HUES64 (cell line): Measurements from ENCODE around the gene MYO5B.

Experiments
- H3K27ac ChIP-seq: 2 replicates; pipeline ENCODE4 v1.7.0; 2013; ENCODE audit warnings: low read depth, low read length, inconsistent platforms
- H3K27me3 ChIP-seq: 2 replicates; pipeline ENCODE4 v1.6.1; 2013; ENCODE audit warnings: mild to moderate bottlenecking, low read length; ENCODE audit not compliant: insufficient read depth
- H3K36me3 ChIP-seq: 2 replicates; pipeline ENCODE4 v1.6.1; 2013; ENCODE audit warnings: mild to moderate bottlenecking, low read length; ENCODE audit not compliant: insufficient read depth
- H3K4me1 ChIP-seq: 2 replicates; pipeline ENCODE4 v1.6.1; 2013; ENCODE audit warnings: mild to moderate bottlenecking, low read length, moderate library complexity; ENCODE audit not compliant: insufficient read depth
- H3K4me3 ChIP-seq: 2 replicates; pipeline ENCODE4 v1.5.1; 2013; ENCODE audit warnings: mild to moderate bottlenecking, low read length, moderate library complexity
- H3K9ac ChIP-seq: 2 replicates; pipeline ENCODE4 v1.6.1; 2013; ENCODE audit warnings: mild to moderate bottlenecking, low read depth, low read length
- H3K9me3 ChIP-seq: 2 replicates; pipeline ENCODE4 v1.6.1; 2013; ENCODE audit warnings: low read depth, low read length; ENCODE audit not compliant: insufficient read depth
- WGBS: fragments of 150-250, 120-280 bp; methylation state at CpG from one replicate; pipeline ENCODE4 v1.1.7; 2013; ENCODE audit warnings: missing lambda C conversion rate; 5-methylcytosine and 5-hydroxymethylcytosine counted together

MYO5B gene

DNA sequence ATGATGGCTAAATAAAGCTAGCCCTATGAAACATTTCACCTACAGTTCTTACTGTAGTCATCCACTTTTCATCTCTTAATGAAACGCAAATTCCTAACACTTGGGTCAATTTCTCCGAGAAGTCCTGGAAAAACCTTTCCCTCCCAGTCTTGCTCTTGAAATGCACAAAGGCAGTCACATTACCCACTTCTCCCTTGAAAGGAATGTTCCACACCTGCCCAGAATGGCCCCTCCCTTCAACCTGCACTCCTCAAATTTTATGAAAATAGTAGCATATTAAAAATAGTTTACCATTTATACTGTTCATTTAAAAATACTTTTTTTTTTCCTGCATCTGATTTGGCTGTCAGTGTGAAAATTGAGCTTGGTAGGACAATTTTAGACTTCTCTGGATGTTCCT, 316.9 kb downstream of the MYO5B start:
- 92% methylated on average over 2 of the region's 2 CpGs for WGBS
- Histone ChIP-seq H3K27me3 (no peaks in the 10 kb centered on the region), H3K9me3 (no peaks in the 10 kb centered on the region), H3K9ac (no peak overlapping the region), H3K4me1 (no peaks in the 10 kb centered on the region), H3K36me3 (no peaks in the 10 kb centered on the region), H3K4me3 (no peak overlapping the region), H3K27ac (no peak overlapping the region)

DNA sequence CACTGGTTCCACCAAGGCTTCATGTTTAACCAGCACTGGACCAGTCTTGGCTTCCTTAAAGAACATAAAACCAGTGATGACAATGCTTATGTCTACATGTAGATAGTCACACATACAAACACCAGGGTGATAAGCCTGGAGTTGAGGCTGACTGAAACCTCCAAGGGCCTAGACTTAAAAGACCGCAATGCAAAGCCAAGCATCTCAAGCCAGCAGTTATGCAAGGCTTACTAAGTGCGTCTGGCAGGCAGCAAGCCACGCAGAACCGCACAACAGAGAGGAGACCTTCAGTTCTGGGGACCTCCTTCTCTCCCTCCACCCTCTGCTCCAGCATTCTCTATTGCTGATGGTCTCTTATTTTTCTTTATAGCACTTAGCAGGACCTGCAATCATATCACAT, 318.4 kb downstream of the MYO5B start:
- H3K4me3 ChIP-seq, result no peak overlapping the region
- 94% methylated on average over 4 of the region's 4 CpGs for WGBS
- H3K36me3 ChIP-seq, result no peaks in the 10 kb centered on the region
- H3K27me3 ChIP-seq, result no peaks in the 10 kb centered on the region
- no peaks in the 10 kb centered on the region for H3K4me1 ChIP-seq
- no peaks in the 10 kb centered on the region for H3K9me3 ChIP-seq
- H3K9ac ChIP-seq, result no peak overlapping the region
- H3K27ac ChIP-seq, result no peak overlapping the region

DNA sequence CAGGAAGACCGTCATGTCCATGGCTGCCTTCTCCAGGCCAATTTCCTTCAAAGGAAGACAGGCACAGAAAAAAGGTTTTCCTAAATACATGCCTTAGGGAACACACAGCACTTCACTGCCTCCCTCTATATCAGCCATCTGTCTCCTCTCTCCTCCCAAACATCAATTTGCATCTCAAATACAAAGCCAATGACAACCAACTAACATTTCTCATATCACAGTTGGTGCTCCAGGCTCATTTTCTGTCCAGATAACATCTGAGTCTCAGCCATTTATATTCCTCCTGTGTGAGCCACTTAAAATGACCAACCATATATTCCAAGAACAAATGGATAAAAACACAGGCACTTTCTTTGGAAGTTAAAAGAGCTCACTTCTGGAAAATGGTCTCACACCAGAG, 319.2 kb downstream of the MYO5B start:
- H3K27ac ChIP-seq, result no peak overlapping the region
- no peaks in the 10 kb centered on the region for H3K27me3 ChIP-seq
- no peaks in the 10 kb centered on the region for H3K4me1 ChIP-seq
- 77% methylated on average over 1 of the region's 1 CpG for WGBS
- H3K9ac ChIP-seq, result no peak overlapping the region
- no peak overlapping the region for H3K4me3 ChIP-seq
- H3K9me3 ChIP-seq, result no peaks in the 10 kb centered on the region
- no peaks in the 10 kb centered on the region for H3K36me3 ChIP-seq

DNA sequence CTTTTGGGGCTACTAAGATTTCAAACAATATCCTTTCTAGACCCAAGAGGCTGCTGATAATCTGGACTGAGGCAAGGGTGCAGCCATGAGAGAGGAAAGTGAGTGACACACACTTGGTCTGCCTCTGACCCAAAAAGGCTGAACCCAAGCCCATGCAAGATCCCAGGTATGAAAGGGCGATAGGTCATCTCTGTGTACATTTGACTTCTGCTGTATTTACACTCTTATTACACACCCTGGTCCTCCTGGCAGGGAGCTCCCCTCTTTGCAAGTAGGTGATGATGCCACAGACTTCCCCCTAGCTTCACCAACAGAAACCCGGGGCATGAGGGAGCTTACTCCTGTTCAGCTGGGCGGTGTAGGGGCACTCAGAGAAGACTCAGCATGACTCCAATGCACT, 319.8 kb downstream of the MYO5B start:
- no peak overlapping the region for H3K9ac ChIP-seq
- H3K27ac ChIP-seq, result no peak overlapping the region
- H3K36me3 ChIP-seq, result no peaks in the 10 kb centered on the region
- H3K4me1 ChIP-seq, result no peaks in the 10 kb centered on the region
- WGBS, result 95% methylated on average over 3 of the region's 3 CpGs
- no peaks in the 10 kb centered on the region for H3K9me3 ChIP-seq
- H3K27me3 ChIP-seq, result no peaks in the 10 kb centered on the region
- H3K4me3 ChIP-seq, result no peak overlapping the region

DNA sequence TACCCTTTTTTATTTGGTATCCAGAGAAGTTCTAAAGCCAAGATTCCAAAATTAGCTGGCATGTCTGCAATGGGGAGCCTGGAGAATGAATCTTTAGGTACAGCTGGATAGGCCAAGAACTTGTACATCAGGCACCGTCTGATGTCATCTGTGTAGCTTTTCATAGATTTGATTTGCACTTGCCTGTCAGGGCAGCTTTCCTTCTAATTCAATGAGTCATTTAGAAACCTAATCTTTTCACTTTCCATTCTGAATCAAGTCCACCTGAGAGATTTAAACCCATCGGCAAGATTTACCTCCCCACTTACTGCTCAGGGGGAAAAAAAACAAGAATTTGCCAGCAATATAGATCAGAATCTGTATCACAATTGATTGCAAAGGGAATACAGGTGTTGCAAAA, 320.7 kb downstream of the MYO5B start:
- no peak overlapping the region for H3K4me3 ChIP-seq
- no peaks in the 10 kb centered on the region for H3K9me3 ChIP-seq
- H3K27ac ChIP-seq, result no peak overlapping the region
- no peak overlapping the region for H3K9ac ChIP-seq
- H3K27me3 ChIP-seq, result no peaks in the 10 kb centered on the region
- no peaks in the 10 kb centered on the region for H3K36me3 ChIP-seq
- WGBS, result 95% methylated on average over 2 of the region's 2 CpGs
- no peaks in the 10 kb centered on the region for H3K4me1 ChIP-seq

DNA sequence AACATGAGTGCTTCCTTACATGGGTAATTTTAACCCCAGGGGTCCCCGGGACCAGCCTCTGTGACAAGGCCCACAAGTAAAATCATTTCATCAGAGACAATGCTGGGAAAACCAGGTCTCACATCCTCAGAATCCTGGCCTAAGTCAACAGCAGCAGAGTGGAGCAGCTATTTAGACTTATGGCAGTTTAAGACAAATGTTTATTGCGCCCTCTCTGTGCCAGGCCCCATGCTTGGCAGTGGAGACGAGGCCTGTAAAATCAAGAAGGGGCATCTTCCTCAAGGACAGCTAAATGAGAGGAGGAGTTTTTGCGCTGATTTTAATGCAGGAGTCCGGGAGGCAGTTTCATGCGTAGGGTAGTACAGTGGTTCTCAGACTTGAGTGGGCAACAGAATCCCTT, 325.6 kb downstream of the MYO5B start:
- Histone ChIP-seq H3K27ac (no peak overlapping the region), H3K36me3 (no peaks in the 10 kb centered on the region), H3K27me3 (no peaks in the 10 kb centered on the region), H3K4me3 (no peak overlapping the region), H3K9me3 (no peaks in the 10 kb centered on the region), H3K9ac (no peak overlapping the region), H3K4me1 (no peaks in the 10 kb centered on the region)
- 69% methylated on average over 6 of the region's 6 CpGs for whole genome bisulfite sequencing

DNA sequence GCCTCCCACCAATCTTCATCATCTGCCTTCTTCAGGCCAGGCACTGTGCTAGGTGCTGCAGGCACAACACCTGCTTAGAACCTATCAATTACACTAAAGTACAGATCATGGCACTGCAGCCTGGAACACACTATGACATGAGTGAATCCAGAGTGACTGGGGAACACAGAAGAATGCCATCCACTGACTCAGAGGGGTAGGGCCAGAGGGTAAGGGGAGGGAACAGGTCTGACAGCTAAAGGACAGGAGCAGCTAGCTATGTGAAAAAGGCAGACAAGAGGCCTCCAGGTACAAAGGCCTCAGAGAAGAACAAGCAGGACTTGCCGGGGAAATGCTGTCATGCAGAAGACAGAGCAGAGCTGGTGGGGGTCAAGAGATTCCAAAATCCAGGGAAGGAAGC, 328.3 kb downstream of the MYO5B start:
- Histone ChIP-seq H3K27ac (no peak overlapping the region), H3K9ac (no peak overlapping the region), H3K4me1 (no peaks in the 10 kb centered on the region), H3K36me3 (no peaks in the 10 kb centered on the region), H3K4me3 (no peak overlapping the region), H3K9me3 (no peaks in the 10 kb centered on the region), H3K27me3 (no peaks in the 10 kb centered on the region)
- WGBS, result 97% methylated on average over 1 of the region's 1 CpG

DNA sequence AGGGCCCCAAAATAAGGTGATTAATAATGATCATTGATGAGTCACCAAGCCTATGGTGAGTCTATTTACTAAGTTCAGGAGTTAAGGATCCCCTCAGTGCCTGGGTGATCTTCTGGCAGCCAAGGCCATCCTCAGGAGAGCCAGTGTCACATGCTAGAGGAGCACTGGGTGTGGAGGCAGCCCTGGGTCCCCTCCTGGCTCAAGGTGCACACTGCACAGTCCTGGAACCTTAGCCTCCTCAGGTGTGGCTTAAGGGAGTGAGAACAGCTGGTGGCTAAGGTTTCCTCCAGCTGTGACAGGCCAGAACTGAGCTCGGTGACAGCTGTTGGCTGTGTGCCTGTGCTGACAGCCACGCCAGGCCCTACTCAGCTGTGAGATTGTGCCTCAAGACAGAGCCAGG, 329.5 kb downstream of the MYO5B start:
- no peak overlapping the region for H3K9ac ChIP-seq
- no peaks in the 10 kb centered on the region for H3K36me3 ChIP-seq
- no peaks in the 10 kb centered on the region for H3K9me3 ChIP-seq
- H3K27ac ChIP-seq, result no peak overlapping the region
- 91% methylated on average over 2 of the region's 2 CpGs for WGBS
- H3K4me1 ChIP-seq, result no peaks in the 10 kb centered on the region
- no peak overlapping the region for H3K4me3 ChIP-seq
- no peaks in the 10 kb centered on the region for H3K27me3 ChIP-seq

DNA sequence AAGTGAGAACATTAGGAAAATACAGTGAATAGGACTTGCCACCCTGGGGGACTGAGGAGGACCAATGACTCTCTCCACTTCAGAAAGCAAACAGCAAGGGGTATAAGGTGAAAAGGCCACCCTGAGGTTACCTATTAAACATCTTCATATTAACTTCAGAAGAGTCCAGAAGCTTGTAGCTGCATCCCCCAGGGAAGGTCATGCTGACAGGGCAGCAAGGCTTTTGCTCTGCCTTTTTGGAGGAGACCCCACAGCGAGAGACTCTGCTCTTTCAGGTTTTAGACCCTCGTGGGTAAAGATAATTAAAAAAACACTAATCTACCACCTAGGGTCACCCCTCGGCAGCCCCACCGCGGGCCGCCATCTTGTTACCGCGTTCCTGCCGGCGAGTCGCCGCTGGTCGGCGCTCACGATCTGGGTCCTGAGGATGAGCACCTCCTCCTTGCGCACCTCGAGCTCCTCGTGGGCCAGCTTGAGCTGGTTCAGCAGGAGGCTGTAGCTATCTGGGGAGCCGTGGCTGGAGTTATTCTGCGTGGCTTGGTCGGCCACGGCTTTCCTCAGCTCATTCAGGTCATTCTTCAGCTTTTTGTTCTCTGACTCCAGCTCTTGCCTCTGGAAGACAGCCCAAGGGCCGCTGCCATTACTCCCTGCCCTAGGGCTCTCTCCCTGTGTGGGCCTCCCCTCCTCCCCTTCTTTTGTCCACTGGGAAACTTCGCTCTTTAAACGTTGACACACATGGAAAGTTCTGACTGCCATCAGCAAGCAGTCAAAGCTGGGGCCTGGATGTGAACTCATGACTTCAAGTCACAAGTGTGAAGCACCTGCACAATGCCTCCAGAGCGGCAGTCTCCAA, 331.0 kb downstream of the MYO5B start:
- WGBS, result 95% methylated on average over 26 of the region's 26 CpGs
- Histone ChIP-seq H3K9me3 (no peaks in the 10 kb centered on the region), H3K4me1 (no peaks in the 10 kb centered on the region), H3K27ac (no peak overlapping the region), H3K27me3 (no peaks in the 10 kb centered on the region), H3K9ac (no peak overlapping the region), H3K36me3 (no peaks in the 10 kb centered on the region), H3K4me3 (no peak overlapping the region)

DNA sequence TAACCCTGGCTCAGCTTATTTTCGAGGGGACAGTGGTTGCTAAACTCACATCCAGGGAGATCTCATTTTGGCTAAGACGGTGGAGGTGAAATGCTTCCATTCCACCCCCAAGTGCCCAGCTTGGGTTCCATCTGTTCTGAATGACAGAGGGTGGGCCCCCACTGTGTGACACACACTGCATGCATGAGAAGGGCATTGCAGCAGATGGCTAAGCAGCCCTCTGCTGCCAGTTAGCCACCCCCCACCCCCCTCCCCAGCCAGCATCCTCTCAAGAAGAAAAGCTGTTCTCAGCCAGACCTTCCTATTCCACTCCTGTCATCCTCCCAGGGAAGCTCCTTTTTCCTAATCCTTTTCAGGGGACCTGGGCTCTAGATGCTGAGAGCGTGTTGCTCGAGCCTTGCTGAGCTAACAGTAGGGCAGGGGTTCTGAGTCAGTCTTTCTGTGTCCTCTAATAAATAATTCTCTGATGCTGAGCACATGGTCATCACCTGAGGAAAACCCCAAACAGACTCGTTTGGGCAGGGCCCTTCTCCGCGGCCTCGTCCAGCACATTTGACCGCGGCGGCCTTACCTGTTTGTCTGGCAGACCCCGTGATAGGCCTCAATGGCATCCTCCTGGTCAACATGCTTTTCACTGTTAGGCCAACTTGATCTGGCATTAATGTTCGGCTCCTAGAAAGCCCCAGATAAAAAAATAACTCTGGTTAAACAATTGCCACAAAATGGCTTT, 332.1 kb downstream of the MYO5B start:
- H3K4me3 ChIP-seq, result no peak overlapping the region
- no peaks in the 10 kb centered on the region for H3K27me3 ChIP-seq
- no peak overlapping the region for H3K9ac ChIP-seq
- no peaks in the 10 kb centered on the region for H3K36me3 ChIP-seq
- 92% methylated on average over 13 of the region's 13 CpGs for WGBS
- H3K4me1 ChIP-seq, result peaks cover 7% of the 10 kb centered on the region; the same call in 1 of the 2 replicates
- no peak overlapping the region for H3K27ac ChIP-seq
- H3K9me3 ChIP-seq, result no peaks in the 10 kb centered on the region

DNA sequence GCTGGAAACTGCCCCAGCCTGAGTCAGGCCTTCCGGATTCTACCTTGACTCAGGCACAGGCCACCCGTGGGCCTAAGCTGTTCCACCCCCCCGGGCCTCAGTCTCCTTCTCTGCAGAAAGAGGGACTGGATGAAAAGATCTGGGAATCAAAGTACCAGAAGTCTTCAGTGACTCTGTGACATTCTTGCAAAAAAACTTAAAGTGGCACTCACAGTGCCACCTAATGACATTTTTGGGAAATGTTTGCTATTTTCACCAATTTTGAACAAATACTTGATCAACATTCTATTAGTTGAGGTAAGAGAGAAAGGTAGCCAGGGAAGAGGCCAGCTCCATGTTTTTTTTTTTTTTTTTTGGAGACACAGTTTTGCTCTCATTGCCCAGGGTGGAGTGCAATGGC, 333.3 kb downstream of the MYO5B start:
- H3K9ac ChIP-seq, result no peak overlapping the region
- H3K36me3 ChIP-seq, result no peaks in the 10 kb centered on the region
- H3K9me3 ChIP-seq, result no peaks in the 10 kb centered on the region
- H3K27ac ChIP-seq, result no peak overlapping the region
- H3K4me3 ChIP-seq, result no peak overlapping the region
- no peaks in the 10 kb centered on the region for H3K27me3 ChIP-seq
- 55% methylated on average over 3 of the region's 3 CpGs for WGBS
- peaks cover 7% of the 10 kb centered on the region; the same call in 1 of the 2 replicates for H3K4me1 ChIP-seq
